ENCODE measurements around the gene OTOF. TPM values are rescaled to one million over a fixed set of nuclear protein-coding genes. Genes with fewer than 3 reads are reported as not detected.

The OTOF gene
- total RNA-seq, 1 donor: not detected

- Histone ChIP-seq H3K36me3 (ENCODE audit: insufficient read depth, low read length) (no peaks in the 10 kb centered on the region), H3K9me3 (ENCODE audit: low read depth, low read length) (no peaks in the 10 kb centered on the region), H3K4me3 (ENCODE audit: insufficient read depth, low read length) (no peak overlapping the region), H3K27me3 (ENCODE audit: insufficient read depth, low read length) (peaks cover 63% of the 10 kb centered on the region), H3K27ac (ENCODE audit: low read depth, low read length) (no peak overlapping the region), H2AFZ (ENCODE audit: low read length) (no peak overlapping the region), H3K4me1 (ENCODE audit: insufficient read depth, low read length) (no peaks in the 10 kb centered on the region), H4K20me1 (ENCODE audit: insufficient read depth, low read length) (no peaks in the 10 kb centered on the region), H3K79me2 (ENCODE audit: insufficient read depth, low read length) (no peaks in the 10 kb centered on the region), H3K4me2 (ENCODE audit: insufficient read depth, low read length) (no peak overlapping the region)
- no peak for TF ChIP-seq CTCF (IDR thresholded peaks at IDR 0.05; ENCODE audit: extremely low read depth, low read depth, low read length)
- no peak for DNase-seq (ENCODE audit: insufficient read length, low spot score, missing footprints)
These were observed 28.4 kb upstream of the OTOF start for GRCh38 chr2:26506279-26506678.

GRCh38 chr2:26504002-26504401 is 26.1 kb upstream of the OTOF start:
- Histone ChIP-seq H3K79me2 (ENCODE audit: insufficient read depth, low read length) (no peaks in the 10 kb centered on the region), H2AFZ (ENCODE audit: low read length) (no peak overlapping the region)

GRCh38 chr2:26503231-26503880 is 25.4 kb upstream of the OTOF start:
- no peaks in the 10 kb centered on the region for H3K4me1 ChIP-seq (ENCODE audit: insufficient read depth, low read length)
- H3K27me3 ChIP-seq (ENCODE audit: insufficient read depth, low read length): peaks cover 66% of the 10 kb centered on the region
- peak; percentile 97 for DNase-seq (ENCODE audit: insufficient read length, low spot score, missing footprints)
- no peaks in the 10 kb centered on the region for H3K36me3 ChIP-seq (ENCODE audit: insufficient read depth, low read length)
- no peaks in the 10 kb centered on the region for H4K20me1 ChIP-seq (ENCODE audit: insufficient read depth, low read length)
- peak overlapping the region; percentile 56 for H2AFZ ChIP-seq (ENCODE audit: low read length)
- H3K27ac ChIP-seq (ENCODE audit: low read depth, low read length): no peak overlapping the region
- H3K9me3 ChIP-seq (ENCODE audit: low read depth, low read length): no peaks in the 10 kb centered on the region
- H3K4me2 ChIP-seq (ENCODE audit: insufficient read depth, low read length): peak overlapping the region; percentile 55
- H3K4me3 ChIP-seq (ENCODE audit: insufficient read depth, low read length): peak overlapping the region; percentile 35
- no peaks in the 10 kb centered on the region for H3K79me2 ChIP-seq (ENCODE audit: insufficient read depth, low read length)
- peak; percentile 80 for TF ChIP-seq CTCF (IDR thresholded peaks at IDR 0.05; ENCODE audit: extremely low read depth, low read depth, low read length)

More at GRCh38 chr2:26504002-26504401, 26.1 kb upstream of the OTOF start:
- Histone ChIP-seq H3K36me3 (ENCODE audit: insufficient read depth, low read length) (no peaks in the 10 kb centered on the region), H3K4me1 (ENCODE audit: insufficient read depth, low read length) (no peaks in the 10 kb centered on the region), H3K9me3 (ENCODE audit: low read depth, low read length) (no peaks in the 10 kb centered on the region), H3K27me3 (ENCODE audit: insufficient read depth, low read length) (peaks cover 66% of the 10 kb centered on the region), H4K20me1 (ENCODE audit: insufficient read depth, low read length) (no peaks in the 10 kb centered on the region), H3K27ac (ENCODE audit: low read depth, low read length) (no peak overlapping the region), H3K4me2 (ENCODE audit: insufficient read depth, low read length) (no peak overlapping the region), H3K4me3 (ENCODE audit: insufficient read depth, low read length) (no peak overlapping the region)
- DNase-seq (ENCODE audit: insufficient read length, low spot score, missing footprints): no peak
- no peak for TF ChIP-seq CTCF (IDR thresholded peaks at IDR 0.05; ENCODE audit: extremely low read depth, low read depth, low read length)

- no peaks in the 10 kb centered on the region for H3K36me3 ChIP-seq (ENCODE audit: insufficient read depth, low read length)
- TF ChIP-seq CTCF (IDR thresholded peaks at IDR 0.05; ENCODE audit: extremely low read depth, low read depth, low read length): no peak
- H3K27me3 ChIP-seq (ENCODE audit: insufficient read depth, low read length): peaks cover 75% of the 10 kb centered on the region
- H3K79me2 ChIP-seq (ENCODE audit: insufficient read depth, low read length): no peaks in the 10 kb centered on the region
- no peaks in the 10 kb centered on the region for H3K9me3 ChIP-seq (ENCODE audit: low read depth, low read length)
- no peak overlapping the region for H3K27ac ChIP-seq (ENCODE audit: low read depth, low read length)
- H3K4me3 ChIP-seq (ENCODE audit: insufficient read depth, low read length): no peak overlapping the region
- no peaks in the 10 kb centered on the region for H4K20me1 ChIP-seq (ENCODE audit: insufficient read depth, low read length)
- no peak for DNase-seq (ENCODE audit: insufficient read length, low spot score, missing footprints)
- H3K4me1 ChIP-seq (ENCODE audit: insufficient read depth, low read length): no peaks in the 10 kb centered on the region
- H3K4me2 ChIP-seq (ENCODE audit: insufficient read depth, low read length): no peak overlapping the region
- no peak overlapping the region for H2AFZ ChIP-seq (ENCODE audit: low read length)
These were observed 22.5 kb upstream of the OTOF start for GRCh38 chr2:26500406-26500805.

Measured in osteoblast (primary cell).